ENCODE measurements around the gene ST8SIA2.
"Not testable (repeated sequence)": the region's sequence is repeated elsewhere in the genome, so short reads cannot be mapped to it uniquely, and the experiment has no call there.

The ST8SIA2 gene

DNA sequence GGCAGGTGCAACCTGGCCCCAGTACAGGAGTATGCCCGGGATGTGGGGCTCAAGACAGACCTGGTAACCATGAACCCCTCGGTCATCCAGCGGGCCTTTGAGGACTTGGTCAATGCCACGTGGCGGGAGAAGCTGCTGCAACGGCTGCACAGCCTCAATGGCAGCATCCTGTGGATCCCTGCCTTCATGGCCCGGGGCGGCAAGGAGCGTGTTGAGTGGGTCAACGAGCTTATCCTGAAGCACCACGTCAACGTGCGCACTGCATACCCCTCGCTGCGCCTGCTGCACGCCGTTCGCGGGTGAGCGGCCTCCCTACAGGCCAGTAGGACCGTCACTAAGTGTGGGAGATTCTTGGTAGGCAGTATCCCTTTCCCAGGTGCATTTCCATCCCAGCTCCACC, 51.0 kb downstream of the ST8SIA2 start:
- DNase-seq: no peak

DNA sequence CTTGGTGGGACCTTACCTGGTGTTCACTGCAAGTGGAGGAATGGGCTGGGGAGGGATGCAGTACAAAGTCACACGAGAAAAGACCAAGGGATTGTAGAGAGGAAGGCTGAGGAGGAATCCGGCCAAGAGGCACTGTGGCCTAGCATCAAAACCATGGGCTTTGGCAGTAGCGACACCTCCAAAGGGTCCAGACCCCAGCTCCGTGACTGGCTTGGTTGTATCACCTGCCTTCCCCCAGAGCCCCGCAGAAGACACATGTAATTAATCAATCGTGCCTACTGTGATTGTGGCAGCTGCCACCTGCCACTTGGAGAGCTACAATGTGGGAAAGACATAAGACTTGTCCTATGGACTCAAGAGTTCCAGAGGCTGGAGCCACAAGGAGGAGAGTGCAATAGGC, 54.7 kb downstream of the ST8SIA2 start:
- no peak for DNase-seq

GRCh38 chr15:92449476-92449875, 55.8 kb downstream of the ST8SIA2 start:
- DNase-seq: no peak

- no peak for DNase-seq
These were observed 57.6 kb downstream of the ST8SIA2 start for GRCh38 chr15:92451225-92451825.

- no peak for DNase-seq
These were observed 58.5 kb downstream of the ST8SIA2 start for GRCh38 chr15:92452143-92452542.

DNA sequence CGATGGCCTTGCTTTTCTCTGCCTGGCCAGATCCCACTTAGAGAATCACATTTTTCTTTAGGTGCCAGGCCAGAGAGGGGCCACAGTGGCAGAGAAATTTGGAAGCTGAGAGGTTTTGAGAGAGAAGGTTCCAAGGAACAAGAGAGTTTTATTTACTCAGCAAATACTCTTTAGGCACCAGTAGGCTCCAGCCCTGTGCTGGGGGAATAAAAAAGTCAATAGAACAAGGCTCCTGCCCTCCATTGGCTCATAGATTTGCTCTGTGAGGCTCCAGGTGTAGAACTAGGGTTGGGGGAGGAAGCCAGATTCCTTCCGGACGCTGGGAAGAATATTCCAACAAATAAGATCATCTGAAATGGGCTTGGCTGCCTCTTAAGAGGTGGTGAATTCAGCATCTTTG, 59.9 kb downstream of the ST8SIA2 start:
- no peak for DNase-seq

DNA sequence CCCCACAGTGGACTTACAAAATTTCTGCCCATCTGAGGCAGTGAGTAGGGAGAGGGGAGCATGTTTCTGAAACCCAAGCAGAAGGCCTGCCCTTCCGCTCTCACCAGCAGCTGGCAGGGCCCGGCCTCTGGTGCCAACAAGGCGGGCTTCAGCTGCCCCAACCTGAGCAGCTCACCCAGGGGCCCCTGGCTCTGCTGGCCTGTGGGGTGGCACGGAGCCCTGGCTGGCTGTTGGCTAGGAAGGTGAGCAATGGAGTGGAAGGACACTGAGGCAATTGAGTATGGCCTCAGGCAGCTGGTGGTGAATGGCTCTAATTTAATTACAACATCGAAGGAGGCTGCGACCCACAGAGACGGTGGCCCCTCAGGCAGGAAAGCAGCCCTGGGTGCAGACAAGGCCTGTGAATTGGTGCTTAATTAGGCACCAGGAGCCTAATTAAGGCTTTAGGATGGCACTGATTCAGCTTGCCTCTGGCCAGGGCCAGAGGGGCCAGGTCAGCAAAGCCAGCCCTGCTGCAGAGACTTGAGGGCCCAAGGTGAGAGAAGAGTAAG, 60.9 kb downstream of the ST8SIA2 start:
- DNase-seq: no peak

DNA sequence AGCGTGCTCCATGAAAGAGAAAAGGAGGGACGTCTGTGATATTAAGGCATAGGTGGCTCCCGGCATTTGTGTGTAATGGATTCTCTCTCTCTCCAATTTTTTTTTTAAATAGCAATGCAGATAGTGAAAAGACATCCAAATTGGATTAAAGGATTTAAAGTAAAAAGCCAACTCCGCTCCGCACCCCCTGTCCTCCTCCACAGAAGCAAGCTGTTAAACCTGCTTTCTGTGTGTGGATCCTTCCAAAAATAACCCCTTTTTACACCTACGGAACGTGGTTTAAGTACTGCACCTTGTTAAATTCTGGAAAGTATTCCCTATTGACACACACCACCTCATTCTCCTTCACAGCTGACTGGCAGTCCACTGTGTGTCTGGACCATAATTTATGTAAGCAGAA, 61.6 kb downstream of the ST8SIA2 start:
- DNase-seq: no peak

GRCh38 chr15:92457471-92458041, 63.9 kb downstream of the ST8SIA2 start:
- DNase-seq: no peak

- no peak for DNase-seq
These were observed 66.3 kb downstream of the ST8SIA2 start for GRCh38 chr15:92460023-92460422.

DNA sequence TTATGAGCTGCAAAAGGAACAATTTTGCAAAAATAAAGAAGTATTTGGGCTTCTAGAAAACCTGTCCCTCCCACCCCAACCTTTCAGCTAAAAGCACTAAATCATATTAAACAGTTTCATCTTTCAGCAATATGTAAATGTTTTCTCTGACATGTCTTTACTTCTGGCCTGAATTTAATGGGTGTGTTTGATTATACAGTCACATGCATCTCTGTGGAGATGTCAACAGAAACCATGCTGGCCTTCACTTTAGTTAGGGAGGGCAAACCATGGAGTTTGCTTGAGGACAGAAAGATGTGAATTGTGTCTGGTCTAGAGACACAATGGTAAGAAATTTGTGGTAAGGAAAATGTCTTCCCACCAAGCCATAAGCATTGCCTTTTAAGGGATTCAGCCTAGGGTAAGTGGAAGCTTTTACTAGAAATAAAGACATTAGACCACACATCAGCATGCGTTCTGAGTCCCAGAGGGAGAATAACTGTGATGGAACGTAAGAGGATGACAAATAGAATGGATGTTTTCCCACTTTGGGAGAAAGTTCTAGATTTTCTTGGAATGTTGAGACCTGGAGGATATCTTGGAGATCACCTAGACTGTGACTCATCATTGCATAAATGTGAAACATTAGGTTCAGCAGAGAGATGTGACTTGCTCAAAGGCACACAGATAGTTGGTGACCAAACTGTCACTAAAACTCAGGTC, 68.9 kb downstream of the ST8SIA2 start:
- no peak for DNase-seq

GRCh38 chr15:92463352-92463751, 69.7 kb downstream of the ST8SIA2 start:
- DNase-seq: no peak

GRCh38 chr15:92463826-92464225, 70.1 kb downstream of the ST8SIA2 start:
- no peak for DNase-seq

GRCh38 chr15:92466834-92467233, 73.2 kb downstream of the ST8SIA2 start:
- no peak for DNase-seq

- DNase-seq: no peak
These were observed 73.6 kb downstream of the ST8SIA2 start for GRCh38 chr15:92467245-92467644.

DNA sequence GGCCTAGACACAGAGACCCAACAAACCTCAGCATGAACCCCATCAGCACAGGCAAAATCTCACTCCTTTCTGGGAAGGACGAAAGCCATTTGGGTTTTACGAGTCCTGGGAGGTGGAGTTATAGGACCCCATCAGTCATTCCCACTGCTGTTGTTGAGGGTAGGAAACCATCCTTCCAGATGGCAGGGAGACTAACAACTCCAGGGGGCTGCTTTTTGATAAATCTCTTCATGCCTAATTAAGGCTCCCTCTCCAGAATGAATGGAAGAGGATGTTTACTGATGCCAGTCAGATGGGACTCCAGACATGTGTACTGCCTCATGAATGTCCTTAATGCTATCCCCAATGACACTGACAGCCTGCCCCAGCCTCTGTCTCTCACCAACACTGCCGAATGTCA, 75.3 kb downstream of the ST8SIA2 start:
- no peak for DNase-seq

DNA sequence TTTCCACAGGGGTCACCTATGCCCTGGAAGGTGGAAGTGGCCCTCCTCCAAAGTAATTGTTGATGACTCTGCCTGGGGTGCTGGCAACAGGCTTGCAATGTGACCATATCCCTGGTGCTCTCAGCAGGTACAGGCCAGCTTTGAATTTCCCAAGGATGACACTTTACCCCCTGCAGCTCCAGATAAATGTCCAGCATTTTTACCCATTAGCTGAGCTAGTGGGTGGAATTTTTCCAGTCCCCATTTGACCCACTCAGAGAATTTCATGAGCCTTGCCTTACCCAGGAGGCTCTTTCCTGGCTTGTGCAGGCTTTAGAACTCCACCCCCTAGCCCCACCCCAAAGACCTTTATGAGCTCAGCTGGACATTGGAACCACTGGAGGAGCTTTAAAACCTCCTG, 77.6 kb downstream of the ST8SIA2 start:
- no peak for DNase-seq

- DNase-seq: no peak
These were observed 80.1 kb downstream of the ST8SIA2 start for GRCh38 chr15:92473756-92474155.

GRCh38 chr15:92479730-92480129, 86.0 kb downstream of the ST8SIA2 start:
- not testable (repeated sequence) for DNase-seq

- DNase-seq: no peak
These were observed 86.7 kb downstream of the ST8SIA2 start for GRCh38 chr15:92480361-92480760.

DNA sequence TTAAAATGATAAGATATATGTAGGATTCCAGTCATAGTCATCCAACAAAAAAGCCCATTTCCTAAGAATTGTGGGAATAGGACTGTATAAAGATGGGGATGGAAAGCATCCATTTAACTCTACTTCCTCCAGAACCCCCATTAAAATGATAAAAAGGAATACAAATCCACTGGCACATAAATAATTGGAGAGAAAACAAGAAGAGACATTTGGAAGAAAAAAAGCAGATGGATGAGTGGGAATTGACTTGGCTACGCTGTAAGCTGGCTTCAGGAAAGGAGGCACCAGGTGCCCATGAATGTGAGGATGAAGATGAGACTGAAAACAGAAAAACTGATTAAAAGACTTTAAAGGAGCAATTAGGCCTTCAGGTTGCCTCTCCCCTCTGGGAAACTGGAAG, 91.8 kb downstream of the ST8SIA2 start:
- no peak for DNase-seq

DNA sequence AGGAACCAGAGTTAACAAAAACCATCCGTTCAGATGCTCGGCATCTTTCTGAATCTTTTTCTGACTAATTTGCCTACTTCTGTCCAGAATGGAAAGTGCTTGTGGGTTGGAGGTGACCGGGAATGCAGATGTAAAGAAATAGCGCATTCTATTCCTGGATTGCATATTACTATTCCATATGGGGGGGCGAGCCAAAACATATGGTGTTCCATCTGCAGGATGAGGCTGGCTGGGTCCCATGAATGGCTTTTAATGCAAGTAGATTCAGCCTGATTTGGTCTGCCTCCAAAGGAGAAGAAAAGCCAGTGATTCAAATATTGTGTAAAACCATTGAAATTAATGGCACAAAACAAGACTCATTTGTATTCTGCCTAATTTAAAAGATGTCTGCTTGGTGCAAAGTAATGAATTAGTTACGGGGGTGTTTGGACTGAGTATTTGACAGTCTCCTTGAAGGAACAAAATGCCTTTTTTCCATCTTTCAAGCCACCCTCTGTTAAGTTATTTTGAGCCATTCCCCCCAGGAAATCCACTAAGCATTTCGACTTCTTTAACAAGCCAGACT, 99.0 kb downstream of the ST8SIA2 start:
- DNase-seq: no peak

GRCh38 chr15:92494806-92495336, 101.2 kb downstream of the ST8SIA2 start:
- no peak for DNase-seq

GRCh38 chr15:92495446-92495845, 101.8 kb downstream of the ST8SIA2 start:
- no peak for DNase-seq

Data from stimulated activated CD4-positive, alpha-beta T cell treated with anti-CD3 and anti-CD28 coated beads, Interleukin-1b, Interleukin-23, amount 100 ng/mL, for 48 hours (primary cell).